Measurements from ENCODE around the gene CAMK1G. TPM values are rescaled to one million over a fixed set of nuclear protein-coding genes. Genes with fewer than 3 reads are reported as not detected.

The CAMK1G gene
- polyA plus RNA-seq, 1 donor (not counting 4 experiments of a cell fraction or from before 2014, with no cell fraction given): not detected

GRCh38 chr1:209622841-209623829, 39.6 kb downstream of the CAMK1G start:
- Histone ChIP-seq H3K4me2 (ENCODE audit: control insufficient read depth, extremely low read depth, insufficient read depth, low read depth, low read length) (no peak overlapping the region), H3K9ac (ENCODE audit: control insufficient read depth, extremely low read depth, insufficient read depth, low read length) (no peak overlapping the region), H3K4me1 (ENCODE audit: control insufficient read depth, extremely low read depth, insufficient read depth, low read length) (no peaks in the 10 kb centered on the region)

GRCh38 chr1:209624558-209625549, 41.3 kb downstream of the CAMK1G start:
- no peaks in the 10 kb centered on the region for H3K4me1 ChIP-seq (ENCODE audit: control insufficient read depth, extremely low read depth, insufficient read depth, low read length)
- no peak overlapping the region for H3K4me2 ChIP-seq (ENCODE audit: control insufficient read depth, extremely low read depth, insufficient read depth, low read depth, low read length)
- no peaks in the 10 kb centered on the region for H3K9me1 ChIP-seq (ENCODE audit: control insufficient read depth, extremely low read depth, insufficient read depth, low read length)
- peaks cover 90% of the 10 kb centered on the region for H4K20me1 ChIP-seq (ENCODE audit: control insufficient read depth, extremely low read depth, insufficient read depth, low read length)
- H3K79me2 ChIP-seq (ENCODE audit: control insufficient read depth, insufficient read depth, low read length): no peaks in the 10 kb centered on the region
- no peak overlapping the region for H3K27ac ChIP-seq (ENCODE audit: control insufficient read depth, insufficient read depth, low read length)
- H3K9ac ChIP-seq (ENCODE audit: control insufficient read depth, extremely low read depth, insufficient read depth, low read length): no peak overlapping the region
- FAIRE-seq (no peak), DNase-seq (ENCODE audit: low read depth, low spot score) (no peak)
- no peak overlapping the region for H3K4me3 ChIP-seq (ENCODE audit: control insufficient read depth in 2 of 3, extremely low read depth in 1 of 3, insufficient read depth in 2 of 3, low read depth in 1 of 3, low read length in 3 of 3)
- no peak overlapping the region for H2AFZ ChIP-seq (ENCODE audit: control insufficient read depth, low read length)
- TF ChIP-seq EZH2 (IDR thresholded peaks at IDR 0.05; ENCODE audit: low read length) (no peak), CTCF (optimal IDR thresholded peaks at IDR 0.05 in 1 of 3, IDR thresholded peaks at IDR 0.05 in 1 of 3, conservative IDR thresholded peaks at IDR 0.05 in 1 of 3; ENCODE audit: extremely low read depth in 1 of 3, insufficient read depth in 2 of 3, low read length in 3 of 3) (no peak)
- dilution Hi-C loops (cut with MboI; ENCODE audit: extremely low pct_ligation_motif_present, low sequenced_read_pairs): no loop called here
- H3K9me3 ChIP-seq (ENCODE audit: control insufficient read depth, low read depth, low read length): no peaks in the 10 kb centered on the region
- peaks cover 66 to 98% of the 10 kb centered on the region in 2 experiments for H3K36me3 ChIP-seq (ENCODE audit: control insufficient read depth in 2 of 2, extremely low read depth in 1 of 2, insufficient read depth in 2 of 2, low read length in 2 of 2)
- no peaks in the 10 kb centered on the region for H3K27me3 ChIP-seq (ENCODE audit: control insufficient read depth, extremely low read depth, insufficient read depth, low read length)

More at GRCh38 chr1:209622841-209623829, 39.6 kb downstream of the CAMK1G start:
- Histone ChIP-seq H3K36me3 (ENCODE audit: control insufficient read depth in 2 of 2, extremely low read depth in 1 of 2, insufficient read depth in 2 of 2, low read length in 2 of 2) (peaks cover 74 to 100% of the 10 kb centered on the region in 2 experiments), H3K27me3 (ENCODE audit: control insufficient read depth, extremely low read depth, insufficient read depth, low read length) (no peaks in the 10 kb centered on the region), H4K20me1 (ENCODE audit: control insufficient read depth, extremely low read depth, insufficient read depth, low read length) (peaks cover 94% of the 10 kb centered on the region), H3K79me2 (ENCODE audit: control insufficient read depth, insufficient read depth, low read length) (no peaks in the 10 kb centered on the region), H3K9me1 (ENCODE audit: control insufficient read depth, extremely low read depth, insufficient read depth, low read length) (no peaks in the 10 kb centered on the region), H2AFZ (ENCODE audit: control insufficient read depth, low read length) (no peak overlapping the region), H3K4me3 (ENCODE audit: control insufficient read depth in 2 of 3, extremely low read depth in 1 of 3, insufficient read depth in 2 of 3, low read depth in 1 of 3, low read length in 3 of 3) (no peak overlapping the region), H3K9me3 (ENCODE audit: control insufficient read depth, low read depth, low read length) (no peaks in the 10 kb centered on the region), H3K27ac (ENCODE audit: control insufficient read depth, insufficient read depth, low read length) (no peak overlapping the region)
- TF ChIP-seq CTCF (optimal IDR thresholded peaks at IDR 0.05 in 1 of 3, IDR thresholded peaks at IDR 0.05 in 1 of 3, conservative IDR thresholded peaks at IDR 0.05 in 1 of 3; ENCODE audit: extremely low read depth in 1 of 3, insufficient read depth in 2 of 3, low read length in 3 of 3) (no peak), EZH2 (IDR thresholded peaks at IDR 0.05; ENCODE audit: low read length) (no peak)
- no peak for FAIRE-seq
- peak; percentile 62 for DNase-seq (ENCODE audit: low read depth, low spot score)
- dilution Hi-C loops (cut with MboI; ENCODE audit: extremely low pct_ligation_motif_present, low sequenced_read_pairs): no loop called here
